Brain microvascular endothelial cell (primary cell): ENCODE measurements around the gene TIGD7.

Source experiments
- DNase-seq: peaks from one replicate; pipeline ENCODE4 v3.0.0-alpha.2; 2020
- H3K27ac ChIP-seq: fragments of 250-450 bp; sonication (Bioruptor Pico); 2 replicates; pipeline ENCODE4 v1.5.1; 2020; ENCODE audit warnings: mild to moderate bottlenecking, moderate library complexity
- H3K27me3 ChIP-seq: fragments of 250-450 bp; sonication (Bioruptor Pico); replicated peaks from 2 replicates; pipeline ENCODE4 v1.5.1; 2020; ENCODE audit warnings: mild to moderate bottlenecking
- H3K36me3 ChIP-seq: fragments of 250-450 bp; sonication (Bioruptor Pico); replicated peaks from 2 replicates; pipeline ENCODE4 v1.5.1; 2020; ENCODE audit warnings: mild to moderate bottlenecking
- H3K4me3 ChIP-seq: 2 replicates; pipeline ENCODE4 v1.5.1; 2011; ENCODE audit warnings: low read depth, mild to moderate bottlenecking, control low read depth, low read length, moderate library complexity
- in situ Hi-C: cut with HindIII; loops from 2 replicates; pipeline ENCODE4 v1.10.0; 2017; ENCODE audit warnings: low sequenced_read_pairs, low pct_ligation_motif_present
- TF ChIP-seq, protein P1 (sequence below): IDR thresholded peaks from 2 replicates; pipeline ENCODE4 v1.5.1; 2011; ENCODE audit warnings: low read depth, mild to moderate bottlenecking, moderate library complexity, low read length, control low read depth, inconsistent platforms; ENCODE audit errors: missing control alignments

Gene TIGD7

DNA sequence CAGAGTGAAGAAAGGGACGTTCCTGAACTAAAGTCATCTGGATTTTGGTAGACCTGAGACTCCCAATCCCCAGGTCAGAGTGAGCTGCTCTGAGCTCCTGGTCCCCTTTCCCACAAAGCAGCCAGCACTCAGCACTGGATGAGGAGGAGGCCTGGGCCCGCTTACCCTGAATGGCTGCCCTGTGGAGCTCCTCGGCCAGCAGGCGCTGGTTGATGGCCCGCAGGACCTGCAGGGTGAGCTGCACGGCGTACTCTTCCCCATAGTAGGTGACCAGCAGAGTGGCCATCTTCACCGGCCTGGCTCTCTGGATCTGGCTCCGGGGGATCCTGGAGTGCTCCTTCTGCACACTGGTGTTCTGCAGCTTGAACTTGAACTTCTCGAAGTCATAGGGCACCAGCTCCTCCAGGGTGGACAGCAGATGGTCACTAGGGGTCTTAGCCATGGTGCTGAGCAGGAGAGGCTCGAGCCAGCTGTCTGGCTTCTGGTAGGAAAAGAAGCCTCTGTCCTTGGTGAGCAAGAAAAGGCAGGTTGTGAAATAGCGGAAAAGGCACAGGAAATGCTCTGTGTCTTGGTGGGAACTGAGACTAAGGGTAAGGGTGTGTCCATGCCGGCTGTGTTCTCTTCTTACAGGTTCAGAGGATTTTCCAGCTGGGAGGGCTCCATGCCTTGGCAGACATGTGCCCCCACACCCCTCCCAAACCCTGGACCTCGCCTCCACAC is 48.9 kb downstream of the TIGD7 start, which contains the start of gene MEFV:
Gene MEFV, minus strand, starts transcription at position 488 of the 720 bp plus-strand sequence. Its CDS starts 46 bp downstream, at position 442.
- H3K4me3 ChIP-seq, result no peak within 1 kb of the TSS
- H3K36me3 ChIP-seq, result no peaks in the 10 kb centered on the region
- no peaks in the 10 kb centered on the region for H3K27me3 ChIP-seq
- TF ChIP-seq, protein P1, sequence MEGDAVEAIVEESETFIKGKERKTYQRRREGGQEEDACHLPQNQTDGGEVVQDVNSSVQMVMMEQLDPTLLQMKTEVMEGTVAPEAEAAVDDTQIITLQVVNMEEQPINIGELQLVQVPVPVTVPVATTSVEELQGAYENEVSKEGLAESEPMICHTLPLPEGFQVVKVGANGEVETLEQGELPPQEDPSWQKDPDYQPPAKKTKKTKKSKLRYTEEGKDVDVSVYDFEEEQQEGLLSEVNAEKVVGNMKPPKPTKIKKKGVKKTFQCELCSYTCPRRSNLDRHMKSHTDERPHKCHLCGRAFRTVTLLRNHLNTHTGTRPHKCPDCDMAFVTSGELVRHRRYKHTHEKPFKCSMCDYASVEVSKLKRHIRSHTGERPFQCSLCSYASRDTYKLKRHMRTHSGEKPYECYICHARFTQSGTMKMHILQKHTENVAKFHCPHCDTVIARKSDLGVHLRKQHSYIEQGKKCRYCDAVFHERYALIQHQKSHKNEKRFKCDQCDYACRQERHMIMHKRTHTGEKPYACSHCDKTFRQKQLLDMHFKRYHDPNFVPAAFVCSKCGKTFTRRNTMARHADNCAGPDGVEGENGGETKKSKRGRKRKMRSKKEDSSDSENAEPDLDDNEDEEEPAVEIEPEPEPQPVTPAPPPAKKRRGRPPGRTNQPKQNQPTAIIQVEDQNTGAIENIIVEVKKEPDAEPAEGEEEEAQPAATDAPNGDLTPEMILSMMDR, result no peak
- no peak for DNase-seq
- in situ Hi-C loops, result no loop called here
- no peak within 1 kb of the TSS for H3K27ac ChIP-seq

DNA sequence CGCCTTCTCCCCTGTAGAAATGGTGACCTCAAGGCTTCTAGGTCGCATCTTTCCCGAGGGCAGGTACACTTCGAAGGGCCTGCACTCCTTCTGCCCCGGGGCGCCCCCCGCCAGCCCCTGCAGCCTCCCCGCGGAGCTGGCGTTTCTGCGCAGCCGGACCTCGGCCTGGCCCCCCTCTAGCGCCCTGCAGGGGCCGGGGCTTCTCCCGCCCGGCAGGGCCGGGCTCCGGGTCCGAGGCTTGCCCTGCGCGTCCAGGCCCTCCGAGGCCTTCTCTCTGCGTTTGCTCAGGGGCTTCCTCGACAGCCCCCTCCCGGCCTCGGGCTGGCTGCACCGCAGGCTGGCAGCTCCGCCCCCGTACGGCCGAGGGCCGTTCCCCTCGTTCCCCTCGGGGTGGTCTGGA is 50.9 kb downstream of the TIGD7 start:
- H3K36me3 ChIP-seq, result no peaks in the 10 kb centered on the region
- TF ChIP-seq, protein P1, result no peak
- H3K27me3 ChIP-seq, result no peaks in the 10 kb centered on the region
- DNase-seq, result no peak
- in situ Hi-C loops, result no loop called here
- H3K27ac ChIP-seq, result no peak overlapping the region
- H3K4me3 ChIP-seq, result no peak overlapping the region

DNA sequence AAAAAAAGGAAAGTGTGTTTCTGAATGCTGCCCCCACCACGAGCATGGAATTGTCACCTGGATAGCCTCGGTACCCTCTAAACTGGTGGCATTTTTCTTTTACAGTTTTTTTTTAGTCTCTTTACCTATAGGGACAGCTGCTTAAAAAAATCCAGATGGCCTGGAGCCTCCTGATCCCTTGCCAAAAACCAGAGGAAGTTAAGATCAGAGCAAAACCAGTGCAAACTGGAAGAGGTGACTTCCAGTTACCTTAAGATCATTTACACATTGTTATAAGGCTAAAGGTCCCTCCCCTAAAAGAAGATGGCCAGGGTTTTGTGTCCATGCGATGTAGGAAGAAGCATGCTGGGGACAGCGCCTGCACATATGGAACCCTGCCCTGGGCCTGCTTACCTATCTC is 52.3 kb downstream of the TIGD7 start:
- TF ChIP-seq, protein P1, result no peak
- Histone ChIP-seq H3K4me3 (no peak overlapping the region), H3K27ac (no peak overlapping the region), H3K36me3 (no peaks in the 10 kb centered on the region), H3K27me3 (no peaks in the 10 kb centered on the region)
- DNase-seq, result no peak
- in situ Hi-C loops, result no loop called here

DNA sequence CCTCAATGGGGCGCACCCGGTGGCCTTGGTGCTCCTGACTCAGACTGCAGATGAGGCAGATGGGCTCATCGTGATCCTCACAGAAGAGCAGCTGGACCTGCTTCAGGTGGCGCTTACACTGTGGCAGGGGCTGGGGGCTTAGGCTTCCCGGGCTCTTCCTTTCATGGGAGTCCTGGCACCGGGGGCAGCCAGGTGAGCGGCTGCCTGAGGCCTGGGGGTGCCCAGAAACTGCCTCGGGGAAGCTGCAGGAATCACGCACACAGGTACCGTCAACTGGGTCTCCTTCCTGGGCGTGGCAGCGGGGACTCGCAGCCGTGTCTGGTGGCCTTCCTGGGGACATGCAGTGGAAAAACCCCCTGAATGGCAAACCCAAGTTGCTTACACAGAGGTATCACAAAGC is 55.8 kb downstream of the TIGD7 start:
- in situ Hi-C loops, result no loop called here
- no peak overlapping the region for H3K4me3 ChIP-seq
- TF ChIP-seq, protein P1, result no peak
- H3K36me3 ChIP-seq, result no peaks in the 10 kb centered on the region
- DNase-seq, result no peak
- no peak overlapping the region for H3K27ac ChIP-seq
- H3K27me3 ChIP-seq, result no peaks in the 10 kb centered on the region

DNA sequence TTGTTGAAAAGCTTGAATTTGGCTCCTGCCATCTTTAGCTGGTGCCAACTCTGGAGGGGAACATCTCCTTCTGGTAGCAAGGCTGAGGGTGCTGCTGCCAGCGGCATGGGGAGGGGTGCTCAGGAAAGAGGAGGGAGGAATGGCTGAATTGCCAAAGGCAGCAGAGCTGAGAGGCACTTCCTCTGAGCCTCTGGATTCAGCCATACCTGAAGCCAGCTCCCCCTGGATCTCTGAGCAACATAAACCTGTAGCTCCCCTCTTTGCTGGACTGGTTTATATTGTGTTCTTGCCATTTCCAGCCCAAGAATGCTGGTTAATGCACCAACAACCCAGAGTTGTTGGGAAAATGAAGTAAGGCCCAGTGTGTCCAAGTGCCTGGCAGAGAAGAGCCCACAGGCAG is 56.2 kb downstream of the TIGD7 start:
- TF ChIP-seq, protein P1, result no peak
- H3K36me3 ChIP-seq, result no peaks in the 10 kb centered on the region
- in situ Hi-C loops, result no loop called here
- H3K27me3 ChIP-seq, result no peaks in the 10 kb centered on the region
- H3K4me3 ChIP-seq, result no peak overlapping the region
- no peak overlapping the region for H3K27ac ChIP-seq
- DNase-seq, result no peak
